OCI-LY7 (cell line): ENCODE results near the gene FIP1L1. TPM values are rescaled to one million over a fixed set of nuclear protein-coding genes. Genes with fewer than 3 reads are reported as not detected.

Source experiments
- BruUV-seq: library from RNA; stranded (reverse); fragments of 400-500 nt; replicated peaks from 2 replicates; lab custom pipeline; 2021; lab: Mats Ljungman, UMichigan
- CTCF ChIA-PET: fragments of 300-600 bp; sonication (Branson Sonifier 250); formaldehyde crosslinking; loops from one replicate; lab custom pipeline; 2022; ENCODE audit warnings: antibody characterized with exemption; ENCODE audit not compliant: unreplicated experiment; lab: Charles Lee
- POLR2A ChIA-PET: fragments of 300-600 bp; sonication (Branson Sonifier 250); formaldehyde crosslinking; loops from one replicate; lab custom pipeline; 2022; ENCODE audit warnings: antibody characterized with exemption; lab: Charles Lee
- DNase-seq: peaks from one replicate; pipeline ENCODE4 v3.0.0-alpha.2; 2015; ENCODE audit warnings: low spot score
- H2AFZ ChIP-seq: fragments of 200-600 bp; sonication (generic), shearing (Covaris generic); 2 replicates; pipeline ENCODE4 v1.6.1; 2014; ENCODE audit warnings: mild to moderate bottlenecking, antibody characterized with exemption, low read length, moderate library complexity
- H3K27ac ChIP-seq: fragments of 200-600 bp; sonication (generic); 2 replicates; pipeline ENCODE4 v1.5.1; 2014; ENCODE audit warnings: mixed run types, low read depth, mild to moderate bottlenecking, moderate library complexity, low read length, inconsistent platforms; ENCODE audit not compliant: poor library complexity, severe bottlenecking
- H3K36me3 ChIP-seq: fragments of 200-600 bp; sonication (generic); 2 replicates; pipeline ENCODE4 v1.6.1; 2014; ENCODE audit warnings: mild to moderate bottlenecking, antibody characterized with exemption, low read length, moderate library complexity, mixed read lengths; ENCODE audit not compliant: insufficient read depth
- H3K4me1 ChIP-seq: fragments of 200-600 bp; sonication (generic); 2 replicates; pipeline ENCODE4 v1.5.1; 2014; ENCODE audit warnings: mild to moderate bottlenecking, low read length; ENCODE audit not compliant: insufficient read depth, poor library complexity, severe bottlenecking
- H3K4me2 ChIP-seq: fragments of 200-600 bp; sonication (generic); 2 replicates; pipeline ENCODE4 v1.6.1; 2014; ENCODE audit warnings: mild to moderate bottlenecking, low read length
- H3K4me3 ChIP-seq: fragments of 200-600 bp; sonication (generic); 2 replicates; pipeline ENCODE4 v1.5.1; 2014; ENCODE audit warnings: mild to moderate bottlenecking, low read depth, low read length; ENCODE audit not compliant: poor library complexity, severe bottlenecking
- H3K79me2 ChIP-seq: fragments of 200-600 bp; sonication (generic); 2 replicates; pipeline ENCODE4 v1.6.1; 2016; ENCODE audit warnings: low read depth, mild to moderate bottlenecking, low read length, moderate library complexity, mixed read lengths; ENCODE audit not compliant: insufficient read depth
- H3K9me2 ChIP-seq: fragments of 200-600 bp; sonication (generic); 2 replicates; pipeline ENCODE4 v1.6.1; 2016; ENCODE audit warnings: mild to moderate bottlenecking, low read length, mixed read lengths; ENCODE audit not compliant: insufficient read depth
- H3K9me3 ChIP-seq: fragments of 200-600 bp; sonication (generic); 2 replicates; pipeline ENCODE4 v1.6.1; 2014; ENCODE audit warnings: mild to moderate bottlenecking, mixed run types, low read length, mixed read lengths
- H4K20me1 ChIP-seq: fragments of 200-600 bp; sonication (generic); 2 replicates; pipeline ENCODE4 v1.6.1; 2014; ENCODE audit warnings: mild to moderate bottlenecking, antibody characterized with exemption, low read length, moderate library complexity, mixed read lengths; ENCODE audit not compliant: insufficient read depth
- CTCF ChIP-seq: fragments of 200-600 bp; sonication (generic); conservative IDR thresholded peaks from 2 replicates; pipeline ENCODE4 v1.5.1; 2014; ENCODE audit warnings: mild to moderate bottlenecking, antibody characterized with exemption, low read length, moderate library complexity, mixed read lengths
- EZH2phosphoT487 ChIP-seq: fragments of 200-600 bp; sonication (generic); IDR thresholded peaks from 2 replicates; pipeline ENCODE4 v1.6.1; 2018; ENCODE audit warnings: low read depth, borderline replicate concordance, mild to moderate bottlenecking, mixed run types, antibody characterized with exemption, low read length, moderate library complexity, mixed read lengths
- intact Hi-C: fragments of 100-400 bp; cut with micrococcal nuclease; formaldehyde crosslinking; loops from one replicate; pipeline ENCODE4 v1.10.0; 2022; ENCODE audit not compliant: unreplicated experiment
- total RNA-seq, 2 experiments: library from RNA; depleted of rRNA in 1 of 2; stranded (reverse); fragments of >200 nt in 1 of 2; shearing (Covaris generic) in 1 of 2; gene quantifications; 2 replicates each; pipeline ENCODE4 v1.2.3, GENCODE V29; 2014 to 2022

Gene FIP1L1
- total RNA-seq, 2 experiments from 2014 or later, result 73.2 to 86.9 TPM

- Histone ChIP-seq H3K36me3 (no peaks in the 10 kb centered on the region), H3K4me3 (no peak overlapping the region), H2AFZ (no peak overlapping the region), H3K9me3 (no peaks in the 10 kb centered on the region), H3K79me2 (no peaks in the 10 kb centered on the region), H4K20me1 (no peaks in the 10 kb centered on the region), H3K9me2 (no peaks in the 10 kb centered on the region), H3K27ac (no peak overlapping the region), H3K4me1 (no peaks in the 10 kb centered on the region), H3K4me2 (no peak overlapping the region)
- no peak for DNase-seq
- CTCF ChIA-PET, result no interaction called here
- no TSS peak for BruUV-seq
- no peak for TF ChIP-seq EZH2phosphoT487
- no peak for TF ChIP-seq CTCF
- POLR2A ChIA-PET, result interaction anchor here (1.2 kb wide), 1 partner anchor 8 kb away, joined by 3 read pairs; no protein-coding TSS in a partner anchor
- intact Hi-C loops, result loop anchor here (10.0 kb wide), 1 partner anchor 737 kb away; no protein-coding TSS in a partner anchor
These were observed 120.2 kb downstream of the FIP1L1 start for GRCh38 chr4:53497487-53498244.

- H3K27ac ChIP-seq, result no peak overlapping the region
- H3K4me1 ChIP-seq, result no peaks in the 10 kb centered on the region
- BruUV-seq, result no TSS peak
- no peak for TF ChIP-seq CTCF
- no peak for TF ChIP-seq EZH2phosphoT487
- no peaks in the 10 kb centered on the region for H4K20me1 ChIP-seq
- no peaks in the 10 kb centered on the region for H3K9me3 ChIP-seq
- H3K36me3 ChIP-seq, result no peaks in the 10 kb centered on the region
- ChIA-PET POLR2A (interaction anchor here (1.5 kb wide), 1 partner anchor 10 kb away, joined by 3 read pairs; no protein-coding TSS in a partner anchor), CTCF (no interaction called here)
- H2AFZ ChIP-seq, result no peak overlapping the region
- no peak overlapping the region for H3K4me3 ChIP-seq
- no peaks in the 10 kb centered on the region for H3K9me2 ChIP-seq
- H3K4me2 ChIP-seq, result no peak overlapping the region
- DNase-seq, result no peak
- H3K79me2 ChIP-seq, result no peaks in the 10 kb centered on the region
- intact Hi-C loops, result loop anchor here (10.0 kb wide), 1 partner anchor 736 kb away; no protein-coding TSS in a partner anchor
These were observed 121.3 kb downstream of the FIP1L1 start for GRCh38 chr4:53498706-53499105.

- no TSS peak for BruUV-seq
- Histone ChIP-seq H3K4me1 (no peaks in the 10 kb centered on the region), H3K4me2 (no peak overlapping the region), H3K9me2 (no peaks in the 10 kb centered on the region), H3K27ac (no peak overlapping the region), H4K20me1 (no peaks in the 10 kb centered on the region), H3K4me3 (no peak overlapping the region), H3K36me3 (no peaks in the 10 kb centered on the region), H3K9me3 (no peaks in the 10 kb centered on the region), H3K79me2 (no peaks in the 10 kb centered on the region), H2AFZ (no peak overlapping the region)
- no peak for DNase-seq
- ChIA-PET CTCF (no interaction called here), POLR2A (no interaction called here)
- TF ChIP-seq EZH2phosphoT487 (no peak), CTCF (no peak)
- intact Hi-C loops, result loop anchor here (10.0 kb wide), 1 partner anchor 735 kb away; no protein-coding TSS in a partner anchor
These were observed 122.3 kb downstream of the FIP1L1 start for GRCh38 chr4:53499791-53500190.
